Gastroesophageal sphincter (tissue), 4 donors: Measurements from ENCODE around the gene CTNND2. TPM values are rescaled to one million over a fixed set of nuclear protein-coding genes. Genes with fewer than 3 reads are reported as not detected.

ENCODE experiments used
- ATAC-seq: fragments of 150-250 bp; one replicate; pipeline ENCODE4 v1.9.1; 2016; ENCODE audit warnings: mild to moderate bottlenecking, moderate library complexity
- H3K27ac ChIP-seq, 4 donors: fragments of 200-600 bp; sonication (generic) in 3 of 4; 1 replicate in 3 of 4; 2 replicates in 1 of 4; pipeline ENCODE4 v1.5.1; 2016 to 2019
- H3K27me3 ChIP-seq: fragments of 200-600 bp; sonication (generic); one replicate; pipeline ENCODE4 v1.5.1; 2019
- H3K36me3 ChIP-seq, 2 donors: fragments of 200-600 bp; sonication (generic); one replicate each; pipeline ENCODE4 v1.5.1; 2019; ENCODE audit warnings: control low read depth in 1 of 2
- H3K4me1 ChIP-seq, 3 donors: fragments of 200-600 bp; sonication (generic); 1 replicate in 2 of 3; 2 replicates in 1 of 3; pipeline ENCODE4 v1.5.1; 2016 to 2019; ENCODE audit warnings: control low read depth in 2 of 3
- H3K4me3 ChIP-seq, 2 donors: fragments of 200-600 bp; sonication (generic); one replicate each; pipeline ENCODE4 v1.5.1; 2019; ENCODE audit warnings: mild to moderate bottlenecking in 1 of 2, moderate library complexity in 1 of 2
- H3K9me3 ChIP-seq, 3 donors: fragments of 200-600 bp; sonication (generic); one replicate each; pipeline ENCODE4 v1.5.1; 2017 to 2019; ENCODE audit warnings: control low read depth in 2 of 3
- CTCF ChIP-seq, 4 experiments: fragments of 200-600 bp in 2 of 4; fragments of 450-650 bp in 2 of 4; sonication (generic) in 1 of 4; IDR thresholded peaks; one replicate each; pipeline ENCODE4 v1.5.1; 2017 to 2019; ENCODE audit warnings: antibody characterized with exemption in 4 of 4, mild to moderate bottlenecking in 2 of 4, moderate library complexity in 2 of 4
- EP300 ChIP-seq: sonication (generic); formaldehyde crosslinking; IDR thresholded peaks from one replicate; pipeline ENCODE4 v1.6.1; 2017; ENCODE audit warnings: antibody characterized with exemption, mild to moderate bottlenecking
- POLR2A ChIP-seq, 2 donors: fragments of 450-650 bp; IDR thresholded peaks; one replicate each; pipeline ENCODE4 v1.6.1; 2017; ENCODE audit warnings: antibody characterized with exemption in 2 of 2, mild to moderate bottlenecking in 2 of 2, moderate library complexity in 1 of 2
- POLR2AphosphoS5 ChIP-seq: sonication (generic); formaldehyde crosslinking; IDR thresholded peaks from one replicate; pipeline ENCODE4 v1.6.1; 2017; ENCODE audit warnings: antibody characterized with exemption
- WGBS, 2 donors: methylation state at CpG; one replicate each; pipeline ENCODE4 v1.1.5; 2018; ENCODE audit warnings: low coverage in 1 of 2; 5-methylcytosine and 5-hydroxymethylcytosine counted together
- total RNA-seq, 4 donors: library from RNA; depleted of rRNA; stranded (reverse); fragments of >200 nt; gene quantifications; one replicate each; pipeline ENCODE4 v1.1.0, GENCODE V29; 2016

The CTNND2 gene
- total RNA-seq, 4 donors from 2014 or later: 0.40 to 3.1 (median 1.9) TPM

DNA sequence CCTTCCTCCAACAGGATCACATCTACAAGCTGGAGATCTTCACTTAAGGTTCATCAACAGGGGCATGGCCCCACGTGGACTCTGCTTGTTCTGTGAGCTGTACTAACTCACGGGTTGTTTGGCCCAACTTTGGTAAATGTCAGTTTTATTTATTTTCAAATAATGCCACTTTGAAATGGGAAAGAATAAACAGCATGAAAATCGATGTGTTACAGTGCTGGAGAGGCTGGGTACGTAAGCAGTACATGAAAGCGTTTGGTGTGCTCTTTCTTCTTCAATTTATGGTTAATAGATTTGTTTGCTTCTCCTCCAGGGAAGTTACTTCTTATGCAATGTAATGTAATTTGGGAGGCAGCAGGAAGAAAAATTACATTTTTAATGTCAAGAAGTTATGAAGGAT lies 753.3 kb downstream of the CTNND2 start:
- peaks cover 4% of the 10 kb centered on the region for H3K27me3 ChIP-seq
- no peak for ATAC-seq
- no peak for TF ChIP-seq EP300
- TF ChIP-seq POLR2AphosphoS5: no peak
- no peak for TF ChIP-seq CTCF (IDR thresholded peaks at IDR 0.05)
- no peak for TF ChIP-seq POLR2A (IDR thresholded peaks at IDR 0.05)
- no peaks in the 10 kb centered on the region for H3K9me3 ChIP-seq
- 30 to 57% methylated on average over 4 to 5 of the region's 5 CpGs for WGBS, 2 donors
- no peak overlapping the region for H3K27ac ChIP-seq
- H3K36me3 ChIP-seq: no peaks in the 10 kb centered on the region
- H3K4me1 ChIP-seq: no peaks in the 10 kb centered on the region
- H3K4me3 ChIP-seq: no peak overlapping the region

GRCh38 chr5:11148810-11149539 lies 755.3 kb downstream of the CTNND2 start:
- no peaks in the 10 kb centered on the region for H3K36me3 ChIP-seq
- H3K4me3 ChIP-seq: no peak overlapping the region
- H3K27ac ChIP-seq: no peak overlapping the region
- H3K27me3 ChIP-seq: no peaks in the 10 kb centered on the region
- ATAC-seq: no peak
- 57 to 63% methylated on average over 7 to 9 of the region's 14 CpGs for WGBS, 2 donors
- TF ChIP-seq CTCF (IDR thresholded peaks at IDR 0.05): no peak
- no peak for TF ChIP-seq POLR2AphosphoS5
- TF ChIP-seq EP300: no peak
- no peak for TF ChIP-seq POLR2A (IDR thresholded peaks at IDR 0.05)
- H3K9me3 ChIP-seq: no peaks in the 10 kb centered on the region
- H3K4me1 ChIP-seq: no peaks in the 10 kb centered on the region

DNA sequence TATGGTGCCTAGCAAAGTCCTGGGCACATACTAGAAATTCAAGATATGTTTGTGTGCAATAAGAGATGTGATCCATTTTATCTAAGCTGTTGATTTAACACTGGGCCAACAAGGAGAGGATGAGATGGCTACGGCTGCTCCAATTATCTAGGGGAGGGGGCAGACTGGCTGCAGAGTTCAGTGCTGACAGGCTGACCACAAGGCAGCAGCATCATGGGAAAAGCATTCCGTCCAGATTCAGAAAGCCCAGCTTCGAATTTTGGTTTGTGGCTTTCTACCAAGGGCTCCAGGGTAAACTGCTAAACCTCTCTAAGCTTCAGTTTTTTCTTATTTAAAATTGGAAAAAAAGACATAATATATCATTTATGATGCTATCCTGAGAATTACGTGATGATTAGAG lies 758.1 kb downstream of the CTNND2 start:
- Histone ChIP-seq H3K36me3 (no peaks in the 10 kb centered on the region), H3K27me3 (no peaks in the 10 kb centered on the region), H3K27ac (no peak overlapping the region), H3K4me3 (no peak overlapping the region), H3K9me3 (no peaks in the 10 kb centered on the region), H3K4me1 (no peaks in the 10 kb centered on the region)
- TF ChIP-seq POLR2AphosphoS5 (no peak), CTCF (IDR thresholded peaks at IDR 0.05) (no peak), POLR2A (IDR thresholded peaks at IDR 0.05) (no peak), EP300 (no peak)
- 60 to 100% methylated on average over 1 to 4 of the region's 4 CpGs for WGBS, 2 donors
- ATAC-seq: no peak

DNA sequence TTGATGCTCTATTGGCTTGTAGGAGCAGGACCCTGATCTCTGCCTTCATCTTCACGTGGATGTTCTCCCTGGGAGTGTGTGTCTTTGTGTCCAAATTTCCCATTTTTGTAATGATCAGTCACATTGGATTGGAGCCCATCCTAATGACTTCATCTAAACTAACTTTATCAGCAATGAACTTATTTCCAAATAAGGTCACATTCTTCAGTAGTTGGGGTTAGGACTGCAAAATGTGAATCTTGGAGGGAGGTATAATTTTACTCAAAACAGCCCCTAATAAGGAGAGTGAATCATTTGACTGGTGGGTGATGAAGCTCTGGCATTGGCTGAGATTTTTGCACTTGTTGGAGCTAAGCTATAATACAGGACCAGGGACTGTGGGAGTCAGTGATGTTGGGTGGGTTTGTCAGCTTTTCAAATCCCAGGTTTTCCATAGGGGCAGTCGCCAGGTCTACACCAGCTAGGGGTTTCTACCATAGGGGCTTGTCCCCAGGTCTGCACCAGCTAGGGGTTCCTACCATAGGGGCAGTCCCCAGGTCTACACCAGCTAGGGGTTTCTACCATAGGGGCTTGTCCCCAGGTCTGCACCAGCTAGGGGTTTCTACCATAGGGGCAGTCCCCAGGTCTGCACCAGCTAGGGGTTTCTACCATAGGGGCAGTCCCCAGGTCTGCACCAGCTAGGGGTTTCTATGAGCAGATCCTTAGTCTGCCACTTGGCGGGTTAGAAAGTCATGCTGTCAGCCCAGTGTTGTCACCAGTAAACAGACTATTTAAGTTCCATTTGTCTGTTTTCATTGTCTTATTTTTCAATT lies 760.6 kb downstream of the CTNND2 start:
- Histone ChIP-seq H3K4me3 (no peak overlapping the region), H3K4me1 (no peaks in the 10 kb centered on the region), H3K9me3 (no peaks in the 10 kb centered on the region), H3K36me3 (no peaks in the 10 kb centered on the region), H3K27ac (no peak overlapping the region), H3K27me3 (peaks cover 6% of the 10 kb centered on the region)
- WGBS, 2 donors: 25 to 29% methylated on average over 1 to 2 of the region's 3 CpGs
- TF ChIP-seq POLR2AphosphoS5 (no peak), CTCF (IDR thresholded peaks at IDR 0.05) (no peak), EP300 (no peak), POLR2A (IDR thresholded peaks at IDR 0.05) (no peak)
- ATAC-seq: no peak
